Ovary (tissue), 3 donors: ENCODE results near the gene PI4KA.
"Not testable (repeated sequence)": the region's sequence is repeated elsewhere in the genome, so short reads cannot be mapped to it uniquely, and the experiment has no call there.

Experiments
- EP300 ChIP-seq: sonication (generic); formaldehyde crosslinking; IDR thresholded peaks from one replicate; pipeline ENCODE4 v1.6.1; 2017; ENCODE audit warnings: antibody characterized with exemption
- POLR2A ChIP-seq: fragments of 450-650 bp; IDR thresholded peaks from one replicate; pipeline ENCODE4 v1.6.1; 2017; ENCODE audit warnings: antibody characterized with exemption, mild to moderate bottlenecking, moderate library complexity
- TF ChIP-seq, protein P1 (sequence below), 3 donors: fragments of 450-650 bp in 2 of 3; fragments of 200-600 bp in 1 of 3; IDR thresholded peaks; one replicate each; pipeline versions ENCODE4 v1.5.1 to v1.8.0; 2016 to 2022; ENCODE audit warnings: antibody characterized with exemption in 3 of 3, mild to moderate bottlenecking in 1 of 3
- donor health status: DM: no; HTN: no; CAD: no.

- TF ChIP-seq, protein P1, sequence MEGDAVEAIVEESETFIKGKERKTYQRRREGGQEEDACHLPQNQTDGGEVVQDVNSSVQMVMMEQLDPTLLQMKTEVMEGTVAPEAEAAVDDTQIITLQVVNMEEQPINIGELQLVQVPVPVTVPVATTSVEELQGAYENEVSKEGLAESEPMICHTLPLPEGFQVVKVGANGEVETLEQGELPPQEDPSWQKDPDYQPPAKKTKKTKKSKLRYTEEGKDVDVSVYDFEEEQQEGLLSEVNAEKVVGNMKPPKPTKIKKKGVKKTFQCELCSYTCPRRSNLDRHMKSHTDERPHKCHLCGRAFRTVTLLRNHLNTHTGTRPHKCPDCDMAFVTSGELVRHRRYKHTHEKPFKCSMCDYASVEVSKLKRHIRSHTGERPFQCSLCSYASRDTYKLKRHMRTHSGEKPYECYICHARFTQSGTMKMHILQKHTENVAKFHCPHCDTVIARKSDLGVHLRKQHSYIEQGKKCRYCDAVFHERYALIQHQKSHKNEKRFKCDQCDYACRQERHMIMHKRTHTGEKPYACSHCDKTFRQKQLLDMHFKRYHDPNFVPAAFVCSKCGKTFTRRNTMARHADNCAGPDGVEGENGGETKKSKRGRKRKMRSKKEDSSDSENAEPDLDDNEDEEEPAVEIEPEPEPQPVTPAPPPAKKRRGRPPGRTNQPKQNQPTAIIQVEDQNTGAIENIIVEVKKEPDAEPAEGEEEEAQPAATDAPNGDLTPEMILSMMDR (IDR thresholded peaks at IDR 0.05), result not testable (repeated sequence)
- TF ChIP-seq EP300, POLR2A: not testable (repeated sequence)
Measured at GRCh38 chr22:20736891-20737290, 121.7 kb downstream of the PI4KA start.
